SK-N-SH treated with all-trans-retinoic acid at 6 μM for 48 hours (cell line): ENCODE data around the gene ANKRD26.

ENCODE experiments used
- ATAC-seq: fragments of 200-7000 bp; cut with Tn5 transposase; 3 replicates; pipeline ENCODE4 v1.9.1; 2020; ENCODE audit warnings: mild to moderate bottlenecking, moderate library complexity
- ARNTL ChIP-seq: fragments of 450-650 bp; formaldehyde crosslinking; IDR thresholded peaks from 2 replicates; pipeline ENCODE4 v1.5.0; 2020; ENCODE audit warnings: low read depth, mild to moderate bottlenecking, moderate library complexity, borderline replicate concordance
- CSDC2 ChIP-seq: fragments of 250-450 bp; sonication (Bioruptor Pico); IDR thresholded peaks from 2 replicates; pipeline ENCODE4 v1.5.0; 2020; ENCODE audit warnings: mild to moderate bottlenecking, moderate library complexity
- ESRRG ChIP-seq: fragments of 250-450 bp; sonication (Bioruptor Pico); IDR thresholded peaks from 2 replicates; pipeline ENCODE4 v1.6.1; 2021; ENCODE audit warnings: mild to moderate bottlenecking
- GLIS3 ChIP-seq: fragments of 250-450 bp; sonication (Bioruptor Pico); IDR thresholded peaks from 2 replicates; pipeline ENCODE4 v1.5.0; 2020; ENCODE audit warnings: mild to moderate bottlenecking, moderate library complexity
- ISL1 ChIP-seq: fragments of 250-450 bp; sonication (Bioruptor Pico); IDR thresholded peaks from 2 replicates; pipeline ENCODE4 v2.1.2; 2022; ENCODE audit warnings: mild to moderate bottlenecking, moderate library complexity
- OSR1 ChIP-seq: fragments of 250-450 bp; sonication (Bioruptor Pico); IDR thresholded peaks from 2 replicates; pipeline ENCODE4 v1.8.0; 2022; ENCODE audit warnings: moderate library complexity, mild to moderate bottlenecking, inconsistent platforms
- PPARA ChIP-seq: fragments of 250-450 bp; sonication (Bioruptor Pico); IDR thresholded peaks from 2 replicates; pipeline ENCODE4 v1.5.0; 2020; ENCODE audit warnings: mild to moderate bottlenecking, borderline replicate concordance
- RARB ChIP-seq: fragments of 250-450 bp; sonication (Bioruptor Pico); IDR thresholded peaks from 2 replicates; pipeline ENCODE4 v1.8.0; 2021; ENCODE audit warnings: mild to moderate bottlenecking, moderate library complexity
- SNAI2 ChIP-seq: fragments of 250-450 bp; sonication (Bioruptor Pico); IDR thresholded peaks from 2 replicates; pipeline ENCODE4 v1.5.0; 2020; ENCODE audit warnings: mild to moderate bottlenecking, moderate library complexity
- TCF4 ChIP-seq: fragments of 250-450 bp; sonication (Bioruptor Pico); IDR thresholded peaks from 2 replicates; pipeline ENCODE4 v1.8.0; 2021; ENCODE audit warnings: mild to moderate bottlenecking, moderate library complexity, borderline replicate concordance
- TOX ChIP-seq: fragments of 250-450 bp; sonication (Bioruptor Pico); IDR thresholded peaks from 2 replicates; pipeline ENCODE4 v1.8.0; 2021; ENCODE audit warnings: mild to moderate bottlenecking, moderate library complexity, borderline replicate concordance
- ZC3H10 ChIP-seq: fragments of 250-450 bp; sonication (Bioruptor Pico); IDR thresholded peaks from 2 replicates; pipeline ENCODE4 v1.5.1; 2021; ENCODE audit warnings: mild to moderate bottlenecking, moderate library complexity
- ZFP3 ChIP-seq: fragments of 250-450 bp; sonication (Bioruptor Pico); IDR thresholded peaks from 2 replicates; pipeline ENCODE4 v1.5.0; 2020; ENCODE audit warnings: mild to moderate bottlenecking, moderate library complexity
- ZFP30 ChIP-seq: fragments of 450-650 bp; formaldehyde crosslinking; IDR thresholded peaks from 2 replicates; pipeline ENCODE4 v1.5.0; 2022; ENCODE audit warnings: mild to moderate bottlenecking, moderate library complexity
- ZNF565 ChIP-seq: fragments of 450-650 bp; formaldehyde crosslinking; conservative IDR thresholded peaks from 2 replicates; pipeline ENCODE4 v1.5.0; 2020; ENCODE audit warnings: low read depth, mild to moderate bottlenecking, moderate library complexity
- ZNF70 ChIP-seq: fragments of 450-650 bp; formaldehyde crosslinking; IDR thresholded peaks from 2 replicates; pipeline ENCODE4 v1.5.0; 2020; ENCODE audit warnings: mild to moderate bottlenecking, moderate library complexity
- ZNF8 ChIP-seq: fragments of 450-650 bp; formaldehyde crosslinking; IDR thresholded peaks from 2 replicates; pipeline ENCODE4 v1.5.0; 2020; ENCODE audit warnings: mild to moderate bottlenecking, moderate library complexity
- TF ChIP-seq, protein P1 (sequence below): fragments of 250-450 bp; sonication (Bioruptor Pico); IDR thresholded peaks from 2 replicates; pipeline ENCODE4 v1.5.1; 2020; ENCODE audit warnings: low read depth, mild to moderate bottlenecking, moderate library complexity
- TF ChIP-seq, protein P2 (sequence below): fragments of 250-450 bp; sonication (Bioruptor Pico); IDR thresholded peaks from 2 replicates; pipeline ENCODE4 v1.5.0; 2020; ENCODE audit warnings: mild to moderate bottlenecking, moderate library complexity
- TF ChIP-seq, protein P3 (sequence below): fragments of 250-450 bp; sonication (Bioruptor Pico); IDR thresholded peaks from 2 replicates; pipeline ENCODE4 v1.8.0; 2020; ENCODE audit warnings: mild to moderate bottlenecking, moderate library complexity, borderline replicate concordance
- TF ChIP-seq, protein P4 (sequence below): fragments of 250-450 bp; sonication (Bioruptor Pico); IDR thresholded peaks from 2 replicates; pipeline ENCODE4 v1.5.1; 2021; ENCODE audit warnings: mild to moderate bottlenecking, moderate library complexity
- TF ChIP-seq, protein P5 (sequence below): fragments of 250-450 bp; sonication (Bioruptor Pico); IDR thresholded peaks from 2 replicates; pipeline ENCODE4 v1.8.0; 2021; ENCODE audit warnings: low read depth, mild to moderate bottlenecking, moderate library complexity, borderline replicate concordance

ANKRD26 gene

DNA sequence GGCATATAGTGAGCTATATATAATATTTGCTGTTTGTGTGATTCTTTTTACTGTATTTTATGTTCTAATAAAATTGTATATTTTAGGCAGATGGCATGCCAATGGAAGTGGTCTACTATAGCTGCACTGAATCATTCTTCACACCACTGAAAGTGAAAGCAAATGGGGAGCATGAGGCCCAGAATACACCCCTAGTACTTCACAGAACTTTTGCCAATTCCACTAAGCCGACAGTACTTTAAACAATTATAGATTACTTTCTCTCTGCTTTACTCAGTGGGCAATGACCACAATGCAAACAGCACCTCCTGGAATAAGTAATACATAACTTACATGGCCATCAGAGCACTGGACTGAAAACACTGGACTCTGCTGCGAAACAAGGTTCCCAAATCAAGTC lies 70.2 kb downstream of the ANKRD26 start:
- TF ChIP-seq ZNF565 (CRISPR knock-in tag): no peak
- TF ChIP-seq TOX: no peak
- TF ChIP-seq ZFP30: no peak
- TF ChIP-seq TCF4 (CRISPR knock-in tag): no peak
- no peak for TF ChIP-seq PPARA
- TF ChIP-seq ISL1 (CRISPR knock-in tag): no peak
- TF ChIP-seq, protein P1, sequence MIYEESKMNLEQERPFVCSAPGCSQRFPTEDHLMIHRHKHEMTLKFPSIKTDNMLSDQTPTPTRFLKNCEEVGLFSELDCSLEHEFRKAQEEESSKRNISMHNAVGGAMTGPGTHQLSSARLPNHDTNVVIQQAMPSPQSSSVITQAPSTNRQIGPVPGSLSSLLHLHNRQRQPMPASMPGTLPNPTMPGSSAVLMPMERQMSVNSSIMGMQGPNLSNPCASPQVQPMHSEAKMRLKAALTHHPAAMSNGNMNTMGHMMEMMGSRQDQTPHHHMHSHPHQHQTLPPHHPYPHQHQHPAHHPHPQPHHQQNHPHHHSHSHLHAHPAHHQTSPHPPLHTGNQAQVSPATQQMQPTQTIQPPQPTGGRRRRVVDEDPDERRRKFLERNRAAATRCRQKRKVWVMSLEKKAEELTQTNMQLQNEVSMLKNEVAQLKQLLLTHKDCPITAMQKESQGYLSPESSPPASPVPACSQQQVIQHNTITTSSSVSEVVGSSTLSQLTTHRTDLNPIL (CRISPR knock-in tag): no peak
- TF ChIP-seq, protein P2, sequence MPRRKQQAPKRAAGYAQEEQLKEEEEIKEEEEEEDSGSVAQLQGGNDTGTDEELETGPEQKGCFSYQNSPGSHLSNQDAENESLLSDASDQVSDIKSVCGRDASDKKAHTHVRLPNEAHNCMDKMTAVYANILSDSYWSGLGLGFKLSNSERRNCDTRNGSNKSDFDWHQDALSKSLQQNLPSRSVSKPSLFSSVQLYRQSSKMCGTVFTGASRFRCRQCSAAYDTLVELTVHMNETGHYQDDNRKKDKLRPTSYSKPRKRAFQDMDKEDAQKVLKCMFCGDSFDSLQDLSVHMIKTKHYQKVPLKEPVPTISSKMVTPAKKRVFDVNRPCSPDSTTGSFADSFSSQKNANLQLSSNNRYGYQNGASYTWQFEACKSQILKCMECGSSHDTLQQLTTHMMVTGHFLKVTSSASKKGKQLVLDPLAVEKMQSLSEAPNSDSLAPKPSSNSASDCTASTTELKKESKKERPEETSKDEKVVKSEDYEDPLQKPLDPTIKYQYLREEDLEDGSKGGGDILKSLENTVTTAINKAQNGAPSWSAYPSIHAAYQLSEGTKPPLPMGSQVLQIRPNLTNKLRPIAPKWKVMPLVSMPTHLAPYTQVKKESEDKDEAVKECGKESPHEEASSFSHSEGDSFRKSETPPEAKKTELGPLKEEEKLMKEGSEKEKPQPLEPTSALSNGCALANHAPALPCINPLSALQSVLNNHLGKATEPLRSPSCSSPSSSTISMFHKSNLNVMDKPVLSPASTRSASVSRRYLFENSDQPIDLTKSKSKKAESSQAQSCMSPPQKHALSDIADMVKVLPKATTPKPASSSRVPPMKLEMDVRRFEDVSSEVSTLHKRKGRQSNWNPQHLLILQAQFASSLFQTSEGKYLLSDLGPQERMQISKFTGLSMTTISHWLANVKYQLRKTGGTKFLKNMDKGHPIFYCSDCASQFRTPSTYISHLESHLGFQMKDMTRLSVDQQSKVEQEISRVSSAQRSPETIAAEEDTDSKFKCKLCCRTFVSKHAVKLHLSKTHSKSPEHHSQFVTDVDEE (CRISPR knock-in tag): no peak
- no peak for TF ChIP-seq ESRRG
- TF ChIP-seq, protein P3, sequence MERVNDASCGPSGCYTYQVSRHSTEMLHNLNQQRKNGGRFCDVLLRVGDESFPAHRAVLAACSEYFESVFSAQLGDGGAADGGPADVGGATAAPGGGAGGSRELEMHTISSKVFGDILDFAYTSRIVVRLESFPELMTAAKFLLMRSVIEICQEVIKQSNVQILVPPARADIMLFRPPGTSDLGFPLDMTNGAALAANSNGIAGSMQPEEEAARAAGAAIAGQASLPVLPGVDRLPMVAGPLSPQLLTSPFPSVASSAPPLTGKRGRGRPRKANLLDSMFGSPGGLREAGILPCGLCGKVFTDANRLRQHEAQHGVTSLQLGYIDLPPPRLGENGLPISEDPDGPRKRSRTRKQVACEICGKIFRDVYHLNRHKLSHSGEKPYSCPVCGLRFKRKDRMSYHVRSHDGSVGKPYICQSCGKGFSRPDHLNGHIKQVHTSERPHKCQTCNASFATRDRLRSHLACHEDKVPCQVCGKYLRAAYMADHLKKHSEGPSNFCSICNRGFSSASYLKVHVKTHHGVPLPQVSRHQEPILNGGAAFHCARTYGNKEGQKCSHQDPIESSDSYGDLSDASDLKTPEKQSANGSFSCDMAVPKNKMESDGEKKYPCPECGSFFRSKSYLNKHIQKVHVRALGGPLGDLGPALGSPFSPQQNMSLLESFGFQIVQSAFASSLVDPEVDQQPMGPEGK (CRISPR knock-in tag): no peak
- no peak for TF ChIP-seq SNAI2
- TF ChIP-seq ZNF8: no peak
- no peak for TF ChIP-seq RARB (CRISPR knock-in tag)
- TF ChIP-seq, protein P4, sequence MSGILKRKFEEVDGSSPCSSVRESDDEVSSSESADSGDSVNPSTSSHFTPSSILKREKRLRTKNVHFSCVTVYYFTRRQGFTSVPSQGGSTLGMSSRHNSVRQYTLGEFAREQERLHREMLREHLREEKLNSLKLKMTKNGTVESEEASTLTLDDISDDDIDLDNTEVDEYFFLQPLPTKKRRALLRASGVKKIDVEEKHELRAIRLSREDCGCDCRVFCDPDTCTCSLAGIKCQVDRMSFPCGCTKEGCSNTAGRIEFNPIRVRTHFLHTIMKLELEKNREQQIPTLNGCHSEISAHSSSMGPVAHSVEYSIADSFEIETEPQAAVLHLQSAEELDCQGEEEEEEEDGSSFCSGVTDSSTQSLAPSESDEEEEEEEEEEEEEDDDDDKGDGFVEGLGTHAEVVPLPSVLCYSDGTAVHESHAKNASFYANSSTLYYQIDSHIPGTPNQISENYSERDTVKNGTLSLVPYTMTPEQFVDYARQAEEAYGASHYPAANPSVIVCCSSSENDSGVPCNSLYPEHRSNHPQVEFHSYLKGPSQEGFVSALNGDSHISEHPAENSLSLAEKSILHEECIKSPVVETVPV (CRISPR knock-in tag): no peak
- no peak for TF ChIP-seq ZC3H10 (CRISPR knock-in tag)
- TF ChIP-seq ARNTL (CRISPR knock-in tag): no peak

DNA sequence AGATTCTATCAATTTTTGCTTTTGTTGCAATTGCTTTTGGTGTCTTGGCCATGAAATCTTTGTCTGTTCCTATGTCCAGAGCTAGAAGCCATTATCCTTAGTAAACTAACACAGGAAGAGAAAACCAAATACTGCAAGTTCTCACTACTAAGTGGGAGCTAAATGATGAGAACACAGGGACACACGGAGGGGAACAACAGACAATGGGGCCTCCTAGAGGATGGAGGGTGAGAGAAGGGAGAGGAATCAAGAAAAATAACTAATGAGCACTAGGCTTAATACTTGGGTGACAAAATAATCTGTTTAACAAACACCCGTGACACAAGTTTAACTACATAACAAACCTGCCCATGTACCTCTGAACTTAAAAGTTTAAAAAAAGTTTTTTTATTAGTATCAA lies 78.2 kb downstream of the ANKRD26 start:
- no peak for TF ChIP-seq ARNTL (CRISPR knock-in tag)
- no peak for TF ChIP-seq ZFP30
- TF ChIP-seq, protein P5, sequence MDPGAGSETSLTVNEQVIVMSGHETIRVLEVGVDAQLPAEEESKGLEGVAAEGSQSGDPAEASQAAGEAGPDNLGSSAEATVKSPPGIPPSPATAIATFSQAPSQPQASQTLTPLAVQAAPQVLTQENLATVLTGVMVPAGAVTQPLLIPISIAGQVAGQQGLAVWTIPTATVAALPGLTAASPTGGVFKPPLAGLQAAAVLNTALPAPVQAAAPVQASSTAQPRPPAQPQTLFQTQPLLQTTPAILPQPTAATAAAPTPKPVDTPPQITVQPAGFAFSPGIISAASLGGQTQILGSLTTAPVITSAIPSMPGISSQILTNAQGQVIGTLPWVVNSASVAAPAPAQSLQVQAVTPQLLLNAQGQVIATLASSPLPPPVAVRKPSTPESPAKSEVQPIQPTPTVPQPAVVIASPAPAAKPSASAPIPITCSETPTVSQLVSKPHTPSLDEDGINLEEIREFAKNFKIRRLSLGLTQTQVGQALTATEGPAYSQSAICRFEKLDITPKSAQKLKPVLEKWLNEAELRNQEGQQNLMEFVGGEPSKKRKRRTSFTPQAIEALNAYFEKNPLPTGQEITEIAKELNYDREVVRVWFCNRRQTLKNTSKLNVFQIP: no peak
- no peak for TF ChIP-seq ZC3H10 (CRISPR knock-in tag)
- TF ChIP-seq, protein P4 (CRISPR knock-in tag): no peak
- TF ChIP-seq, protein P2 (CRISPR knock-in tag): no peak
- TF ChIP-seq OSR1: no peak
- TF ChIP-seq ZNF8: no peak
- TF ChIP-seq ZFP3: no peak
- no peak for TF ChIP-seq ZNF70
- TF ChIP-seq TCF4 (CRISPR knock-in tag): no peak
- TF ChIP-seq CSDC2 (CRISPR knock-in tag): no peak
- no peak for TF ChIP-seq ISL1 (CRISPR knock-in tag)
- TF ChIP-seq, protein P3 (CRISPR knock-in tag): no peak
- no peak for TF ChIP-seq RARB (CRISPR knock-in tag)
- no peak for TF ChIP-seq TOX
- TF ChIP-seq SNAI2: no peak
- no peak for TF ChIP-seq GLIS3 (CRISPR knock-in tag)
- TF ChIP-seq ESRRG: no peak

More for the DNA sequence above, 70.2 kb downstream of the ANKRD26 start:
- no peak for ATAC-seq

More for the DNA sequence above, 78.2 kb downstream of the ANKRD26 start:
- ATAC-seq: no peak
